Adrenal gland (tissue), 12 donors: ENCODE data around the gene SNAPC4. TPM values are rescaled to one million over a fixed set of nuclear protein-coding genes. Genes with fewer than 3 reads are reported as not detected.

Source experiments
- DNase-seq, 7 donors: peaks; one replicate each; pipeline ENCODE4 v3.0.0-alpha.2; 2019 to 2020
- H3K27ac ChIP-seq, 5 donors: fragments of 200-600 bp; sonication (generic) in 4 of 5; 1 replicate in 3 of 5; 2 replicates in 2 of 5; pipeline versions ENCODE4 v1.5.1 to v1.8.0; 2016 to 2020; ENCODE audit warnings: mild to moderate bottlenecking in 1 of 5
- H3K27me3 ChIP-seq: fragments of 200-600 bp; 2 replicates; pipeline ENCODE4 v1.8.0; 2021
- H3K36me3 ChIP-seq, 2 donors: fragments of 200-600 bp; replicated peaks in 1 of 2; 1 replicate in 1 of 2; 2 replicates in 1 of 2; pipeline versions ENCODE4 v1.5.1 to v1.8.0; 2018 to 2022
- H3K4me1 ChIP-seq, 2 donors: fragments of 200-600 bp; replicated peaks in 1 of 2; 1 replicate in 1 of 2; 2 replicates in 1 of 2; pipeline versions ENCODE4 v1.5.1 to v1.8.0; 2018 to 2021
- H3K4me3 ChIP-seq, 4 donors: fragments of 200-600 bp; sonication (generic) in 3 of 4; one replicate each; pipeline ENCODE4 v1.5.1; 2016 to 2018
- H3K9me3 ChIP-seq, 3 donors: fragments of 200-600 bp; sonication (generic) in 1 of 3; replicated peaks in 1 of 3; 1 replicate in 2 of 3; 2 replicates in 1 of 3; pipeline versions ENCODE4 v1.5.1 to v1.8.0; 2016 to 2021
- POLR2A ChIP-seq, 2 donors: fragments of 450-650 bp; IDR thresholded peaks; one replicate each; pipeline ENCODE4 v1.6.1; 2017; ENCODE audit warnings: antibody characterized with exemption in 2 of 2, mild to moderate bottlenecking in 2 of 2, moderate library complexity in 1 of 2
- WGBS, 4 donors: extraction: QIAGEN DNeasy Blood & Tissue Kit in 2 of 4; methylation state at CpG; one replicate each; pipeline versions ENCODE4 v1.1.5 to v1.1.7; 2013 to 2017; 5-methylcytosine and 5-hydroxymethylcytosine counted together
- intact Hi-C, 2 donors: fragments of 100-400 bp; cut with DNase I; formaldehyde crosslinking; loops; one replicate each; pipeline versions ENCODE4 v1.14.1 to v1.15.0; 2022 to 2023
- polyA plus RNA-seq, 3 donors: library from polyadenylated mRNA; stranded (reverse); fragments of 200-250 nt in 2 of 3; fragments of 350-450 nt in 1 of 3; fragmentation: Illumina TruSeq in 1 of 3; extraction: RNeasy Lipid Tissue Mini Kit (QIAGEN cat#74804) in 1 of 3; gene quantifications; one replicate each; pipeline ENCODE4 v1.2.3, GENCODE V29; 2013 to 2014
- total RNA-seq, 9 donors: library from RNA; depleted of rRNA in 4 of 9; stranded (reverse); fragments of >200 nt in 4 of 9; fragments of 120-200 nt in 1 of 9; fragmentation: NEBNext Ultra II Directional in 1 of 9; extraction: Animal tissue kit (Norgen Biotek cat#: 25700) in 1 of 9; gene quantifications; one replicate each; pipeline versions ENCODE4 v1.1.0 to v1.2.4, GENCODE V29; 2013 to 2023
- TF ChIP-seq, protein P1 (sequence below), 6 experiments: fragments of 450-650 bp in 4 of 6; fragments of 200-600 bp in 2 of 6; sonication (generic) in 1 of 6; IDR thresholded peaks; 1 replicate in 5 of 6; 2 replicates in 1 of 6; pipeline versions ENCODE4 v1.5.1 to v1.8.0; 2016 to 2021; ENCODE audit warnings: antibody characterized with exemption in 6 of 6, mild to moderate bottlenecking in 2 of 6, moderate library complexity in 1 of 6
- donor health status: healthy with polysubstance abuse.
- donor health status: Bipolar disorder and iron deficiency.
- donor health status: DM: yes; HTN: yes; CAD: no.
- donor health status: DM: no; HTN: no; CAD: no.
- donor health status: DM: no; HTN: no; CAD: no.
- donor health status: DM: yes; HTN: yes; CAD: no.

Gene SNAPC4
- total and polyA plus RNA-seq, 12 donors, result 2.4 to 20.1 (median 5.6) TPM

DNA sequence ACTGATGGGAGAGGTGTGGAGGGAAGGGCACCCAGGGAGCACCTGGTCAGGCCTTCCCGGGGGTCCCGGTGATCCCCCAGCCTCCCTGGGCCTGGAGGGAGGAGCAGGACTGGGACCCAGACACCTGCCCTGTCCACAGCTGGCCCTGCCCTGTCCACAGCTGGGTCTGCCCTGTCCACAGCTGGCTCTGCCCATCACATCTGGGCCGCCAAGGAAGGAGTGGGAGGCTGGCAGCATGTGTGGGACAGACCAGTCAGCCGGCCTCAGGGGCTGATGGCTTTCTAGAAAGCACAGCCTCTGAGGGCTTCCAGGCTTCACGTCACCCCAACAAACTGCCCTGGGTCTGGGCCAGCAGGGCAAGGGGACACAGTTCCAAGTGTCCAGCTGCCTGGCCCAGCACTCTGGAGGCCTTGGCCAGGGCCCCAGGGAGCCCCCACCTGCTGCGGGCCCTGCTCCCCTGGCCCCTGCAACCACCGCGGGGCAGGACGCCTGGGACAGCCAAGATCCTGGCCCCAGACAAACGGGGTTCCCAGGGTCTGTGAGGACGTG, 48.6 kb downstream of the SNAPC4 start:
- intact Hi-C loops, result no loop called here
- H3K27ac ChIP-seq, result no peak overlapping the region
- TF ChIP-seq, protein P1, sequence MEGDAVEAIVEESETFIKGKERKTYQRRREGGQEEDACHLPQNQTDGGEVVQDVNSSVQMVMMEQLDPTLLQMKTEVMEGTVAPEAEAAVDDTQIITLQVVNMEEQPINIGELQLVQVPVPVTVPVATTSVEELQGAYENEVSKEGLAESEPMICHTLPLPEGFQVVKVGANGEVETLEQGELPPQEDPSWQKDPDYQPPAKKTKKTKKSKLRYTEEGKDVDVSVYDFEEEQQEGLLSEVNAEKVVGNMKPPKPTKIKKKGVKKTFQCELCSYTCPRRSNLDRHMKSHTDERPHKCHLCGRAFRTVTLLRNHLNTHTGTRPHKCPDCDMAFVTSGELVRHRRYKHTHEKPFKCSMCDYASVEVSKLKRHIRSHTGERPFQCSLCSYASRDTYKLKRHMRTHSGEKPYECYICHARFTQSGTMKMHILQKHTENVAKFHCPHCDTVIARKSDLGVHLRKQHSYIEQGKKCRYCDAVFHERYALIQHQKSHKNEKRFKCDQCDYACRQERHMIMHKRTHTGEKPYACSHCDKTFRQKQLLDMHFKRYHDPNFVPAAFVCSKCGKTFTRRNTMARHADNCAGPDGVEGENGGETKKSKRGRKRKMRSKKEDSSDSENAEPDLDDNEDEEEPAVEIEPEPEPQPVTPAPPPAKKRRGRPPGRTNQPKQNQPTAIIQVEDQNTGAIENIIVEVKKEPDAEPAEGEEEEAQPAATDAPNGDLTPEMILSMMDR (IDR thresholded peaks at IDR 0.05), result no peak
- TF ChIP-seq POLR2A (IDR thresholded peaks at IDR 0.05), result no peak

More for the DNA sequence above, 48.6 kb downstream of the SNAPC4 start:
- WGBS, 4 donors, result 77 to 93% (median 87%) methylated on average over 3 to 11 of the region's 11 CpGs; no CpG with 5 or more reads in 1 of the 4 donors
- no peaks in the 10 kb centered on the region for H3K36me3 ChIP-seq
- no peaks in the 10 kb centered on the region for H3K27me3 ChIP-seq
- peaks cover 0 to 16% of the 10 kb centered on the region in 2 donors for H3K4me1 ChIP-seq
- no peaks in the 10 kb centered on the region for H3K9me3 ChIP-seq
- DNase-seq, result no peak
- H3K4me3 ChIP-seq, result no peak overlapping the region

Other genes with a start within 250 kb of the SNAPC4 start
- gene LHX3, start 195.0 kb downstream of the SNAPC4 start, total RNA-seq, result not detected
- gene LHX3, start 195.0 kb downstream of the SNAPC4 start, polyA plus RNA-seq, result not detected
- gene QSOX2, start 154.4 kb downstream of the SNAPC4 start, total RNA-seq, result 10 to 100 TPM in 4 of 9 donors, 1 to 10 TPM in 5; 6.4 to 14.3 (median 9.5) TPM
- gene QSOX2, start 154.4 kb downstream of the SNAPC4 start, polyA plus RNA-seq, result 10 to 100 TPM in 1 of 3 donors, 1 to 10 TPM in 2; 7.1 to 11.4 (median 7.6) TPM
- gene CCDC187, start 96.1 kb downstream of the SNAPC4 start, total RNA-seq, result under 1 TPM in 8 of 9 donors, not detected in 1; 0.04 to 0.44 (median 0.11) TPM
- under 1 TPM; under 0.01 to 0.08 (median 0.04) TPM for gene CCDC187, start 96.1 kb downstream of the SNAPC4 start, polyA plus RNA-seq
- 10 to 100 TPM in 8 of 9 donors, 1 to 10 TPM in 1; 9.9 to 50.4 (median 16.3) TPM for gene GPSM1, start 72.6 kb downstream of the SNAPC4 start, total RNA-seq
- 10 to 100 TPM in 2 of 3 donors, 1 to 10 TPM in 1; 2.9 to 48.9 (median 31.5) TPM for gene GPSM1, start 72.6 kb downstream of the SNAPC4 start, polyA plus RNA-seq
- gene DNLZ, start 36.4 kb downstream of the SNAPC4 start, total RNA-seq, result 10 to 100 TPM; 12.1 to 28.9 (median 17.6) TPM
- 10 to 100 TPM in 2 of 3 donors, 1 to 10 TPM in 1; 3.1 to 20.5 (median 14.7) TPM for gene DNLZ, start 36.4 kb downstream of the SNAPC4 start, polyA plus RNA-seq
- gene CARD9, start 26.5 kb downstream of the SNAPC4 start, total RNA-seq, result 1 to 10 TPM in 8 of 9 donors, under 1 TPM in 1; 0.72 to 5.8 (median 3.0) TPM
- gene CARD9, start 26.5 kb downstream of the SNAPC4 start, polyA plus RNA-seq, result 10 to 100 TPM in 1 of 3 donors, 1 to 10 TPM in 1, under 1 TPM in 1; 0.35 to 10.6 (median 5.7) TPM
- 10 to 100 TPM; 13.3 to 48.1 (median 34.1) TPM for gene ENTR1, start 10.4 kb upstream of the SNAPC4 start, total RNA-seq
- 10 to 100 TPM; 21.5 to 48.4 (median 35.6) TPM for gene ENTR1, start 10.4 kb upstream of the SNAPC4 start, polyA plus RNA-seq
- 100 to 1,000 TPM in 1 of 9 donors, 10 to 100 TPM in 8; 43.4 to 100 (median 81.2) TPM for gene PMPCA, start 10.5 kb upstream of the SNAPC4 start, total RNA-seq
- gene PMPCA, start 10.5 kb upstream of the SNAPC4 start, polyA plus RNA-seq, result 100 to 1,000 TPM in 2 of 3 donors, 10 to 100 TPM in 1; 99.8 to 138 (median 115) TPM
- gene INPP5E, start 39.7 kb upstream of the SNAPC4 start, total RNA-seq, result 10 to 100 TPM in 5 of 9 donors, 1 to 10 TPM in 4; 5.3 to 17.5 (median 10.0) TPM
- 10 to 100 TPM in 2 of 3 donors, 1 to 10 TPM in 1; 2.3 to 27.1 (median 16.6) TPM for gene INPP5E, start 39.7 kb upstream of the SNAPC4 start, polyA plus RNA-seq
- 100 to 1,000 TPM in 1 of 9 donors, 10 to 100 TPM in 8; 18.8 to 107 (median 56.0) TPM for gene SEC16A, start 82.9 kb upstream of the SNAPC4 start, total RNA-seq
- 10 to 100 TPM; 52.0 to 81.6 (median 77.0) TPM for gene SEC16A, start 82.9 kb upstream of the SNAPC4 start, polyA plus RNA-seq
- 10 to 100 TPM in 8 of 9 donors, 1 to 10 TPM in 1; 1.6 to 31.5 (median 24.4) TPM for gene NOTCH1, start 145.9 kb upstream of the SNAPC4 start, total RNA-seq
- 10 to 100 TPM in 1 of 3 donors, 1 to 10 TPM in 1, under 1 TPM in 1; 0.81 to 21.2 (median 6.2) TPM for gene NOTCH1, start 145.9 kb upstream of the SNAPC4 start, polyA plus RNA-seq